Measurements from ENCODE around the gene WWC2.

WWC2 gene

GRCh38 chr4:183352546-183352945 lies 253.5 kb downstream of the WWC2 start:
- no peaks in the 10 kb centered on the region for H3K36me3 ChIP-seq (ENCODE audit: control insufficient read depth, insufficient read depth, low read length)
- H3K4me1 ChIP-seq (ENCODE audit: control insufficient read depth, insufficient read depth, low read length) = no peaks in the 10 kb centered on the region
- no peak overlapping the region for H3K4me3 ChIP-seq (ENCODE audit: low read depth, low read length)

GRCh38 chr4:183353557-183353956 lies 254.5 kb downstream of the WWC2 start:
- H3K9ac ChIP-seq (ENCODE audit: low read depth, low read length) = no peak overlapping the region
- no peak overlapping the region for H3K4me3 ChIP-seq (ENCODE audit: low read depth, low read length)

More at GRCh38 chr4:183352546-183352945, 253.5 kb downstream of the WWC2 start:
- Histone ChIP-seq H3K27me3 (ENCODE audit: control insufficient read depth, insufficient read depth, low read length) (no peaks in the 10 kb centered on the region), H3K27ac (ENCODE audit: low read depth, low read length) (no peak overlapping the region), H3K9ac (ENCODE audit: low read depth, low read length) (no peak overlapping the region), H3K9me3 (ENCODE audit: control insufficient read depth, insufficient read depth, low read length) (no peaks in the 10 kb centered on the region)

GRCh38 chr4:183354219-183354618 lies 255.2 kb downstream of the WWC2 start:
- Histone ChIP-seq H3K4me3 (ENCODE audit: low read depth, low read length) (no peak overlapping the region), H3K36me3 (ENCODE audit: control insufficient read depth, insufficient read depth, low read length) (no peaks in the 10 kb centered on the region), H3K9me3 (ENCODE audit: control insufficient read depth, insufficient read depth, low read length) (no peaks in the 10 kb centered on the region), H3K27me3 (ENCODE audit: control insufficient read depth, insufficient read depth, low read length) (no peaks in the 10 kb centered on the region), H3K4me1 (ENCODE audit: control insufficient read depth, insufficient read depth, low read length) (no peaks in the 10 kb centered on the region), H3K27ac (ENCODE audit: low read depth, low read length) (no peak overlapping the region), H3K9ac (ENCODE audit: low read depth, low read length) (no peak overlapping the region)

More at GRCh38 chr4:183353557-183353956, 254.5 kb downstream of the WWC2 start:
- no peaks in the 10 kb centered on the region for H3K9me3 ChIP-seq (ENCODE audit: control insufficient read depth, insufficient read depth, low read length)
- no peaks in the 10 kb centered on the region for H3K4me1 ChIP-seq (ENCODE audit: control insufficient read depth, insufficient read depth, low read length)
- no peaks in the 10 kb centered on the region for H3K36me3 ChIP-seq (ENCODE audit: control insufficient read depth, insufficient read depth, low read length)
- no peaks in the 10 kb centered on the region for H3K27me3 ChIP-seq (ENCODE audit: control insufficient read depth, insufficient read depth, low read length)
- no peak overlapping the region for H3K27ac ChIP-seq (ENCODE audit: low read depth, low read length)

- Histone ChIP-seq H3K4me3 (ENCODE audit: low read depth, low read length) (no peak overlapping the region), H3K4me1 (ENCODE audit: control insufficient read depth, insufficient read depth, low read length) (no peaks in the 10 kb centered on the region), H3K27ac (ENCODE audit: low read depth, low read length) (no peak overlapping the region), H3K36me3 (ENCODE audit: control insufficient read depth, insufficient read depth, low read length) (no peaks in the 10 kb centered on the region), H3K9me3 (ENCODE audit: control insufficient read depth, insufficient read depth, low read length) (no peaks in the 10 kb centered on the region), H3K9ac (ENCODE audit: low read depth, low read length) (no peak overlapping the region), H3K27me3 (ENCODE audit: control insufficient read depth, insufficient read depth, low read length) (no peaks in the 10 kb centered on the region)
These were observed 256.3 kb downstream of the WWC2 start for GRCh38 chr4:183355405-183355804.

- Histone ChIP-seq H3K36me3 (ENCODE audit: control insufficient read depth, insufficient read depth, low read length) (no peaks in the 10 kb centered on the region), H3K9ac (ENCODE audit: low read depth, low read length) (no peak overlapping the region), H3K4me3 (ENCODE audit: low read depth, low read length) (no peak overlapping the region), H3K27me3 (ENCODE audit: control insufficient read depth, insufficient read depth, low read length) (no peaks in the 10 kb centered on the region), H3K9me3 (ENCODE audit: control insufficient read depth, insufficient read depth, low read length) (no peaks in the 10 kb centered on the region), H3K27ac (ENCODE audit: low read depth, low read length) (no peak overlapping the region), H3K4me1 (ENCODE audit: control insufficient read depth, insufficient read depth, low read length) (no peaks in the 10 kb centered on the region)
These were observed 257.2 kb downstream of the WWC2 start for GRCh38 chr4:183356173-183356830.

- Histone ChIP-seq H3K9ac (ENCODE audit: low read depth, low read length) (no peak overlapping the region), H3K27ac (ENCODE audit: low read depth, low read length) (no peak overlapping the region), H3K9me3 (ENCODE audit: control insufficient read depth, insufficient read depth, low read length) (no peaks in the 10 kb centered on the region), H3K4me1 (ENCODE audit: control insufficient read depth, insufficient read depth, low read length) (no peaks in the 10 kb centered on the region), H3K4me3 (ENCODE audit: low read depth, low read length) (no peak overlapping the region), H3K27me3 (ENCODE audit: control insufficient read depth, insufficient read depth, low read length) (no peaks in the 10 kb centered on the region), H3K36me3 (ENCODE audit: control insufficient read depth, insufficient read depth, low read length) (no peaks in the 10 kb centered on the region)
These were observed 258.0 kb downstream of the WWC2 start for GRCh38 chr4:183356931-183357675.

- Histone ChIP-seq H3K4me3 (ENCODE audit: low read depth, low read length) (no peak overlapping the region), H3K9me3 (ENCODE audit: control insufficient read depth, insufficient read depth, low read length) (no peaks in the 10 kb centered on the region), H3K27me3 (ENCODE audit: control insufficient read depth, insufficient read depth, low read length) (no peaks in the 10 kb centered on the region), H3K4me1 (ENCODE audit: control insufficient read depth, insufficient read depth, low read length) (no peaks in the 10 kb centered on the region), H3K9ac (ENCODE audit: low read depth, low read length) (no peak overlapping the region), H3K36me3 (ENCODE audit: control insufficient read depth, insufficient read depth, low read length) (no peaks in the 10 kb centered on the region), H3K27ac (ENCODE audit: low read depth, low read length) (no peak overlapping the region)
These were observed 259.2 kb downstream of the WWC2 start for GRCh38 chr4:183358215-183358755.

GRCh38 chr4:183360161-183360919 lies 261.3 kb downstream of the WWC2 start:
- Histone ChIP-seq H3K27ac (ENCODE audit: low read depth, low read length) (no peak overlapping the region), H3K4me1 (ENCODE audit: control insufficient read depth, insufficient read depth, low read length) (no peaks in the 10 kb centered on the region), H3K36me3 (ENCODE audit: control insufficient read depth, insufficient read depth, low read length) (no peaks in the 10 kb centered on the region), H3K27me3 (ENCODE audit: control insufficient read depth, insufficient read depth, low read length) (no peaks in the 10 kb centered on the region), H3K9me3 (ENCODE audit: control insufficient read depth, insufficient read depth, low read length) (no peaks in the 10 kb centered on the region), H3K9ac (ENCODE audit: low read depth, low read length) (no peak overlapping the region), H3K4me3 (ENCODE audit: low read depth, low read length) (no peak overlapping the region)

- Histone ChIP-seq H3K36me3 (ENCODE audit: control insufficient read depth, insufficient read depth, low read length) (no peaks in the 10 kb centered on the region), H3K4me1 (ENCODE audit: control insufficient read depth, insufficient read depth, low read length) (no peaks in the 10 kb centered on the region), H3K27me3 (ENCODE audit: control insufficient read depth, insufficient read depth, low read length) (no peaks in the 10 kb centered on the region), H3K9ac (ENCODE audit: low read depth, low read length) (no peak overlapping the region), H3K4me3 (ENCODE audit: low read depth, low read length) (no peak overlapping the region), H3K27ac (ENCODE audit: low read depth, low read length) (no peak overlapping the region), H3K9me3 (ENCODE audit: control insufficient read depth, insufficient read depth, low read length) (no peaks in the 10 kb centered on the region)
These were observed 263.0 kb downstream of the WWC2 start for GRCh38 chr4:183362036-183362435.

- no peaks in the 10 kb centered on the region for H3K9me3 ChIP-seq (ENCODE audit: control insufficient read depth, insufficient read depth, low read length)
- no peak overlapping the region for H3K4me3 ChIP-seq (ENCODE audit: low read depth, low read length)
- H3K36me3 ChIP-seq (ENCODE audit: control insufficient read depth, insufficient read depth, low read length) = no peaks in the 10 kb centered on the region
- H3K9ac ChIP-seq (ENCODE audit: low read depth, low read length) = no peak overlapping the region
- H3K27me3 ChIP-seq (ENCODE audit: control insufficient read depth, insufficient read depth, low read length) = no peaks in the 10 kb centered on the region
- H3K27ac ChIP-seq (ENCODE audit: low read depth, low read length) = no peak overlapping the region
- no peaks in the 10 kb centered on the region for H3K4me1 ChIP-seq (ENCODE audit: control insufficient read depth, insufficient read depth, low read length)
These were observed 264.0 kb downstream of the WWC2 start for GRCh38 chr4:183362916-183363542.

All from HUES48 (cell line).